NCI-H128 (cell line): Measurements from ENCODE around the gene SMIM41.

Experiments
- DNase-seq: peaks from one replicate; lab custom pipeline; 2025; ENCODE audit not compliant: unreplicated experiment; lab: John Stamatoyannopoulos, UW

The SMIM41 gene

DNA sequence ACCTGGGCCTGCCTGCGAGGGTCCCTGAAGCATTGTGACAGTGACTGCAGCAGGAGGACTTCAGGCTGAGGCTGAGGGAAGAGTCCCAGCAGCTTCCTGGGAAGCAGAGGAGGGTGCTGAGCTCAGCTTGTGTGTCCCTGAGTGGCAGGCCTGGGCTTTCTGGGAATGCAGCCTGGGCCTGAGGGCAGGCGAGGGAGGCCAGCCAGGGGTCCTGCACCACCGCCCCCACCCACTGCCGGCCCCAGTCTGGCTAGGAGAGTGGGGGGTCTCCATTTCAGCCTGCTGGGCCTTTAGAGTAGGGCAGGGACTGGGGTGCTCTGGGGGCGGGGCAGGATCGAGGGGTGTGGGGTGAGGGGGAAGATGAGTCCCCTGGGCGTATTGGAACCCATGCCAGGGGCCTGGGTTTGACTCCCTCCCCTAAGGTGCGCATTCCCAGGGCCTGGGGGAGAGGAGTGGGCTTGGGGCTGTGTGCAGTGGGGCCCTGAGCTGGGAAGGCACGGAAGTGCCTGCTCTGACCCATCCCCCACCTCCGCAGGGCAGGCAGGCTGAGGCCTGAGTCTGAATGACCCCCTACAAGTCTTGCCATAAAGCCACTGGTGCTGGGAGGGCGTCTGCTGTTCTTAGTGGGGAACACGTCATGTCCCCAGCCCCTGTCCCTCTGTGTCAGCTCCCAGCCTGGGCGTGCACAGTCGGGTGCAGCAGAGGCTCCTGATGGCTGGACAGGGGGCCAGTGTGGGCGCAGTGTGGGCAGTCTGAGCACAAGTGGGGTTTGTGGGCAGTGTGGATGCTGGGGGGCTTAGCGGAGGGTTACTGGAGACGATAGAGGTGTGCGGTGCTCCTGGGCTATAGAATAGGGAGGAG lies 66.0 kb downstream of the SMIM41 start:
- DNase-seq, result no peak

DNA sequence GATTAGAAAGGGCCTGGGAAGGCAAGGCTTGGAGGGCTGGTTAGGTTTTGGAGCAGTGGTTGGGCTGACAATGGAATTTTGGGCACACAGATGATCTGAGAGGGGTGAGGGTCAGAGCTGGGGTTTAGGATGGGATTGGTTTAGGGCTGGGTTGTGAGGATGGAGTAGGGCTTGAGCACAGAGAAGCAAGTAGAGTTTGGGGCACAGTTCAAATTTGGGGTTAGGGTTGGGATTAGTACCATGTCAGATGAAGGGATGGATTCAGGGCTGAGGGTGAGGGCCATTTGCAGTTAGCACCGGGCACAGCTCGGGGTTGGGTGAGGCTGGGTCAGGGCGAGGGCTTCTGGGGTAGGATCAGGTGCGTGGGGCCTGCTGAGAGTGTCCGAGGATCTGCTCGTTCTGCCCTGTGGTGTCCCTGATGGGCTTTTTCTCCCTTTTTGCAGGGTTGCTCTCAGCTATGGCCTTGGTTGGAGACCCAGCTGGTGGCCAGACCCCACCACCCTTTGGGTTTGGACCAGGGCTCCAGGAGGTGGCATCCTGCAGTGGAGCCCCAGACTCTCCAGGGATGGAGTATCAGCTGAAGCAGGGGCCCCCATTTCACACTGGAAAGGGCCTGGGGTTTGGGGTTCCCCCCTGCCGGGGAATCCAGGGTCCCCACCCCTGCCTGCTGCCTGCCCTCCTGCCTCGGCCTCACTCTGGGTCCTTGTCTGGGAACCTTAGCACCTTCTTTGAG lies 66.8 kb downstream of the SMIM41 start:
- DNase-seq, result no peak

DNA sequence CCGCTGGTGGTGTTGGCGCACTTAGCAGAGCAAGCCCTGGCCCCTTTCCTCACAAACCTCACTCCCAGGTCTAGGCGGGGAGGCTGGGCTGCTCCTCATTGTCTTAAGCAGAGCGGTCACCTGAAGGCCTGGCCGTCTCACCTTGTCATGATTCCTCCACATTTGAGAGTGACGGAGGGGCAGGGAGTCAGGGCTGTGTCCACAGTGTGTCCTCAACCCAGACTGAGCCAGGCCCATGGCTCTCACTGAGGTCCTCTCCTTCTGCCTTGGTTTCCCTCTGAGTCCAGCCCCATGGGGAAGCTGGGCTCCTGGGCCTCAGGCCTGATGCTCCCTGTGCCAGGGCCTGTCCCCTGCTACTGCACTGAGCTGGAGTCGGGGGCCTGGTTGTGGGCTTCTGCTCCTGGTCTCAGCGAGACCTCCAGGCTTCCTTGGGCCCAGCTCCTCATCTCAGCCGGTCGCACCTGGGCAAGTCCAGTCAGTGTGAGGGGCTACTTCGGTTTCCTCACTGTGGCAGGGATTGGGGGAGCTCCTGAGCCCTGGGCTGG lies 67.4 kb downstream of the SMIM41 start:
- DNase-seq, result no peak

DNA sequence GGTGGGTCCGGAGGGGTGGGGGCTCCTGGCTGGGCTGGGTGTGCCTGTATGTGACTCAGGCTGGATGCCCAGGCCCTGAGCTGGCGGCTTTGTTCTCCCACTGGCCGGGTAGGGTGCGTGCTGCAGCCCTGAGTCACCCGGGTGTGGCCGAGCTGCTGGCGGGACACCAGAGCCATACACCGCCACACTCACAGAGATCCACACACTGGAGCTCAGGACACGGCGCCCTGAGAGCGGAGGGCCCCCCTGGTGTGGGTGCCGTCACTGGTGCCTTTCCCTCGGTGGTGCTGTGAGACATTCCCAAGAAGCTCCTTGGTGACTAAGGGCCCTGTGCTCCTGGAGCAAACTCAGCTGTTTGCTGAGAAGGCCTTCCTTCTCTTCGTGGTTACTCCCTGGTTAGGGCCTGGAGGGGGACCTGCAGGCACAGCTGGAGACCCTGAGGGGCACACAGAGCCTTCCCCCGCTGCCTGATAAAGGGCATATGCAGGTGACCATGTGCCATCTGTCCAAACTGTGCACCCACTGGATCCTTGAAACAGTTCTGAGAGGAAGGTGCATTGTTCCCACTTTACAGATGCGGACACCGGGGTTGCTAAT lies 68.0 kb downstream of the SMIM41 start:
- DNase-seq, result no peak

DNA sequence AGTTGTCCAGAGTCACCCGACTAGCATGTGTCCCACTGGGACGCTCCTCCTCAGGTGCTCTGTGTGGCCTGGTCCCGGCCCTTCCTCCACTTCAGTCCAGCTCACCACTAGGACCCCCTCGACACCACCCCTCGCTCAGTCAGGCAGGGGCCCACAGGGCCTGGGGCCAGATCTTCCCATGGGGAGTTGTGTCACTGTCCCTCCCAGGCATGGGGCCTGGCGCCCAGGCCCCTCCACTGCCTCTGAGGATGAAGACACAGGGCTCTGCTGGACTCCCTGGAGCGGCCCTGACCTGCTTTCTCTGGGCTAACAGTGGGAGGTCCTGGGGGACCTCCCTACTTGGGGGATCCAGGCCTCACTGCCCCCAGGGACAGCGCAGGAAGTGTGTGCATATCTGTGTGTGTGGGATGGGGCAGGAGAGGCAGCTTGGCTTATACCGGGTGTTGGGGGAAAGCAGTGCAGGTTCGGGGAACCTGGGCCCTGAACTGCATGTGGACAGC lies 68.5 kb downstream of the SMIM41 start:
- DNase-seq, result no peak

DNA sequence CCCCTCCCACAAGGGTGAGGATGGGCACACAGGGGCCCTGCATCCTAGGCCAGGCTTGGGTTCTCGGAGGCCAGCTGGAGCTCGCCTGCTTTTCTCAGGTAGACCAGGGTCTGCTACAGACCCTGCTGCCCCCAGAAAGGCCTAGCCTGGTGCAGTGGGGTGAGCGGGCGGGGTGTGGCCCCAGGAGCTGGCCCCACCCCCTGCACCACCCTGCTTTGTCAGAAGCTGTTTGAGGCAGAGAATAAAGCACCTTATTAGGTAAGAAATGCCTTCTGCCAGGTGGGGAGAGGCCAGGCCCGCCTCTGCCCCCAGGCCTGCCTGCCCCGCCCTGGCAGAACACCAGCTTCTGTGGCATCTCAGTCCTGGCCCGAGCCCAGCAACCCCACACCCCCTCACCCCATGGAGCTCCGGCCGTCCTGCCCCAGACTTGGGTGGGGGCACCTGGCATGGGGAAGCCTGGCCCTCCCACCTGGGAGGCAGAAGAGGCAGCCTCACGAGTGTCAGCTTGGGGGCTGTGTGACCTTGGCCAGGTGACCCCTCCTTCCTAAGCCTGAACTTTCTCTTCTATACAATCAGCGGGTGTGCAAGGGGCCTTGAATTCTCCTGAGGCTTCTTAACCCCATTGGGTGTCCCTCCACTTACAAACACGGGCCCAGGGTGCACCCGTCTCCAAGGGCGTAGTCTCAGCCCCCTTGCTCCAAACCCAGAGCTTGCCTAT lies 69.1 kb downstream of the SMIM41 start:
- DNase-seq, result no peak

DNA sequence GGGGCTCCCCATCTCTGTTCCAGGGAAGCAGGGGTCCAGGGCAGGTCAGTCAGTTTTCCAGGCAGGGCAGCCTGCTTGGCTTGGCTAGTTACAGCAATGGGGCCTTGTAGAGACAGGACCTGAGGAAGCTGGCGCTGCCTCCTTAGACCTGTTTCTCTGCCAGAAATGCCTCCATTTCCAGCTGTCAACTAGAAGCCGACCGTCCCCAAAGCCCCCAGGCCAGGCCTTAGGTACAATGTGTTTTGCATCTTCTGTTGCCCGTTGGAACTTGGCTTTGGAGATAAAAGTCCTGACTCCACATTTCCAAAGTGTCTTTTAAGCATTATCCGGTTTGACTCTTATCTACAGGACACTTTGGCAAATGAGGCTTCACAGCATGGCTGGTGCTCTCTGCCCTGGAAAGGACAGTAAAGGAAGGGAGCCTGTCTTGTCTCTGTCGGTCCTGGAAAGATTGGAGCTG lies 69.7 kb downstream of the SMIM41 start:
- DNase-seq, result no peak

DNA sequence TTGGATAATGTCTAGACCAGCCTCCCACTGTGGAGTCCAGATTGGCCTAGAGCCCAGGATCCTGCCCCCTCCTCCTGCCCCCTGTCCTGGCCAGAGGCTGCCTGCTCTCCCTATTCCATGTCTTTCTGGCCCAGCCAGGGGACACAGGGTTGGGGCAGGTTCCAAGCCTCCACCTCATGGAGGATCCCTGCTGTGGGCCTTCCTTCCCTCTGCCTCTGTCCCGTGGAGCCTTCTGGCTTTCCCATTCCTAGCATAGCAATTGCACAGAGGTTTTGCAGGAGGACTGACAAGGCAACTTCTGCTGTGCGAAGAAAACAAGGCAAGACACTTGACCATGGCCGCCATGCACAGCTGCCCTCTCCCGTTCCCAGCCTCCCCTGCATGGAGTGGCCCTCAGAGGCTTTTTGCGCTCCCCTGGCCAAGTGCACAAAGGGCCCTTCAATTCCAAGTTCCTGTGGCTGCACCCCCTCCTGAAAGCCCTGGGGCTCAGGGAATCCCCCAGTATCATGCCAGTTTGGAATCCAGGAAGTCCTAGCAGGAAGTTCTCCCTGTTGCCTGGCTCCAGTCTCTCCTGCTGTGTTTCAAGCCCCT lies 70.2 kb downstream of the SMIM41 start:
- no peak for DNase-seq

DNA sequence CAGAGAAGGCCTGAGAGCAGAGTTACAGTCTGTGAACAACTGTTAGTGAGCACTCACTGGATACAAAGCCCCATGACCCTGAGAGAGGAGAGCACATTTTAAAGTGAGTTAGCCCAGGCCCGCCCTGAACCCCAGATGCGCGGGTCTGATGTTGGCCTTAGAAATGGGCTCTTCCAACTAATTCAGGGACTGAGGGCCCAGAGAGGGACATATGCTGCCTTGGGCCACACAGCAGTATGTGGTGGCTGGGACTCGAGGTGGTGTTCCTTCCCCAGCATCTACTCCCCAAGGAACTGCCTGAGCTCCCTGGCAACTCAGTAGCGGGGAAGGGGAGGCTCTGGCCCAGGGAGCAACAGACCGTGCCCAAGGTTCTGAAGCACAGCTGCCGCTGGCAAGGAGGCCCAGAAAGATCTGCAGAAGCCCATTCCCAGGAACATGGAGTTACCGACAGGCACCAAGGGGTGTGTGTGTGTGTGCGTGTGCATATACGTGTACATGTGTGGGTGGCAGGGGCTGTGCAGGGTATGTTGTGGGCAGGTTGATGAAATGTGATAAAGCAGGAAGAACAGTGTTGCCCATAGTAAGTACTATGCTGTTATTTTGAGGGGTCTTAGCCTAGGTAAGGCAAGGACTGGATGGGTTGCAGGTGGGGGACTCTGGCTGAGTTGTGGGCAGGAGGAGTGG lies 71.8 kb downstream of the SMIM41 start:
- DNase-seq, result no peak

DNA sequence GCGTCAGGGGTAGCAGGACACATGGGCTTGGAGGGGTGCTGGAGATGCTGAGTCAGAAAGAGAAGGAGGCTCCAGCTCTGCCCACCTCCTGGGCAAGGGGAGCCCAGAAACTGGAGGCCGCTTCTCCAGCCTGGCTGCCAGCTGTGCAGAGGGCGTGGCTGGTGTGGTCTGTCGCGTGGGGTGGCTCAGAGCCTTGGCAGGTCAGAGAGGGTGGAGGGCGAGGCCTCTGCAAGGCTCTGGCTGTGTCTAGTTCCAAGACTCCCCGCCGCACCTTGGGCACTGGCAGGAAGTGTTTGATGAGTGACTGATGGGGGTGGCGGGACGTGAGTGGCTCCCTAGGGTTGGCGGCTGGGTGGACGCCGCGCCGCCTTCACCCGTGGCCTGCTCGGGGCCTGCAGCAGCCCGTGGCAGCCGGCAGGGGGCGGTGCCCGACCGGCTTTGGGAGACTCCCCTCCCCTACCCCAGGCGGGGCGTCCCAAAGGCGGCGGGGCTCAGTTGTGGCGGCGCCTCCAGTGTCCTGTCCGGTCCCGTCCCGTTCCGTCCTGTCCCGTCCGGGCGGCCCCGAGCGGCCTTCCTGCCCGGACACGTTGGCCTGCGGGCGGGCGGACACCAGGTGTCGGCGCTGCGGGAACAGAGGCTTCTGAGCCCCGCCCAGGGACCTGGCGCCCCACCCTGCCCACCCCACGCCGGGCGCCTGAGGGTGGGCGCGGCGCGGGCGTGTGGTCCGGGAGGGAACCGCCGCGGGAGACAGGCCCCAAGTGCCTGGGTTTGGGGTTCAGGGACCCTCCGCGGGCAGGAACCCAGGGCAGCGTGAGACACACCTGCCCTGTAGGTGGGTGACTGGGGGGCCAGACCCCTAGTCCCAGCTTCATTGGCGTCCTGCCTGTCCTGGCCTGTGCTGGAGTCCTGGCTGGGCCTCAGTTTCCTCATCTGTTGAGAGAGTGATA lies 72.6 kb downstream of the SMIM41 start:
- no peak for DNase-seq

DNA sequence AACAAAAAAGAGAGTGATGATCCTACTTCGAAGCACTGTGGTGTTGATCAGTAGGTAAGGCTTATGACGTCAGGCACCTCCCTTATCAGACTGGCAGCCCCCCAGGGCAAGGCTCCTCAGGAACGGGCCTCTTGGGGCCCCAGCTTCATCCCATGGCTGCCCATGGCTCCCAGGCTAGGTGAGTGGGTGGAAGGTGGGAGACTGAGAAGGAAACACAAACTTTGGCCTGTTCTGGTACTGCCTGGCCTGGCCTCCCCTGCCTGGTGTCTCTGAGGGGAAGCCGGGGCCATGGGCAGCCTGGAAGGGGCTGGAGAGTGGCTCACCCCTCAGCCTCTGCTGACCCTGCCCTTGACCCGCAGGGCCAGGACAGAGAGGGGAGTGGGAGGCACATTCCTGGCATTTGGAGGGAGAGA lies 73.4 kb downstream of the SMIM41 start:
- DNase-seq, result no peak

DNA sequence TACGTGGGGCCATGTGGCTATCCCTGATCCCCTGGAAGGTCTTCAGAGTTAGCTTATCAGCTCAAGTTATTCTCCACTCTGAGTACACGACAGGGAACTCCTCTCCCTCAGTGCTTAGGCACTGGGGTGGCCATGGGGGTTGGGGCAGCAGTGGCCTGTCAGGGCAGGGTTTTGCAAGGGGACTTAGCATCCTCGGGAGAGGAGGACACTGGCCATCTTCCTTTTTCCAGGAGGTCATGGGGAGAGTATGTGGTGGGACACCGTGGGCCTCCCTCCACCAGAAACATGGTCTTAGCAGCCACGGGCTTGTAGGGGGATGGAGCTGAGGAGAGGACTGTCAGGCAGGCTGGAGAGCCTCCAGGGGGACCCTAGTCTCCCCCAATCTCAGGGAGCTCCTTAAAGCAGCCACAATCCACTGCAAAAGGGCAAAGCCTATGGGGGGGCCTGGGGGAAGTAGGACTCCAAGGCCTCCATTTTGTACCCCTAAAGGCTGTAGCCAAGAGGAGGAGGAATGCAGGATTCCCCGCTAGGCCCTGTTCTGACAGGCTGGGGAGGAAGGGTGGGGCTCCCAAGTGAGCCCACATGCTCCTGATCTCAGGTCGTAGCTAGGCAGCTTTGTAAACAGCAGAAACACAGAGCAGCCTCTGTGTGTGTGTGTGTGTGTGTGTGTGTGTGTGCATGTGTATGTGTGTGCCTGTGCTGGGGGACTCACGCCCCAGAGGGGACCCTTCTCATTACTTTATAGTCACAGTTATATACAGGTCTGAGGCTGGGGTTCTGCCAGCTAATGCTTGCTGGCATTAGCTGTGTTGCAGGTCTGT lies 75.8 kb downstream of the SMIM41 start:
- DNase-seq, result no peak

DNA sequence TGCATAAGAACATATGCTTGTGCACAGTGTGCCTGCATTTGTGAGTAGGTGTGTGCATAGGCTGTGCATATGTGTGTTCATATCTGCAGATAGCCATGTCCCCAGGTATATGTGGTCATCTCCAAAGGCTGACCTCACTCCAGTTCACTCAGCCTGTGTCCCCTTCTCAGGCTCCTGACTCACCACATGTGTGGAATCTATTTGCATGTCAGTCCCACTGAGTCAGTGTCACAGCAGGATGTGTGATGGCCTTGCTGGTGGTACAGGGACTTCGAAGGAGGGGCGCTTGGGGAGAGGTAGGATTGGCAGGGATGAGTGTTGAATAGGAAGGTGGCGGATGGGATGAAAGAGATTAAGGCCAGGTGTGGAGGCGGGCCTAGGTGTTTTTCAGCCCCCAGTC lies 76.8 kb downstream of the SMIM41 start:
- no peak for DNase-seq

DNA sequence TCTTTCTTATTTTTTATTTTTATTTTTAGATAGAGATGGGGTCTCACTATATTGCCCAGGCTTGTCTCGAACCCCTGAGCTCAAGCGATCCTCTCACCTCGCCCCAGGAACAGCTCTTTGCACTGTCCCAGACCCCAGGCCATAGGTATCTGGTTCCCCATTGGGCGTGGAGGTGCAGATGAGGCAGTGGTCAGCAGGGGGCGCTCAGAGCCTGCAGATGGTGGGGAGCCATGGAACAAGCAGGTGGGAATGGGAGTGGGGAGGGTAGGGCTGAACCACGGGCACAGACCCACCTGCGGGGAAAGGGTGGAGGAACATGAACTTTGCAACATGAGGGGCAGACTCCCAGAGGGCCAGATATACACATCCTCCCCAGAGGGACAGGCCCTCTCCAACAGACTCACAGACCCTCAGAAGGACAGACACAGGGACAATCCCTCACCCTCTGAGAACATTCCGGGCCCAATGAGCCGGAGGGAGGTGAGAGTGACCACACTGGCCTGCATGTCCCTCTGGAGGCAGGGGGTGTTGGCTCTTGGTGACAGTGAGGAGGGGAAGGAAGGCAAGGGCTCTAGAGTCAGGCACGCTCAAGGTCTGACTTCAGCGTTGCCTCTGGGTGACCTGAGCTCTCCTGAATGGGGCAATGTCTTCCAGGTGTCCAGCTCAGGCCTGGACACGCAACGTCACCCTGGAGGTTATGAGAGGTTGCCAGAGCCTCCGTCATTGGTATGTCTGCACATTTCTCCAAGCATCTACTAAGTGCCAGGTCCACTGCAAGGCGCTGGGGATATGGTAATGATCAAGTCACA lies 77.5 kb downstream of the SMIM41 start:
- DNase-seq, result peak; percentile 50

DNA sequence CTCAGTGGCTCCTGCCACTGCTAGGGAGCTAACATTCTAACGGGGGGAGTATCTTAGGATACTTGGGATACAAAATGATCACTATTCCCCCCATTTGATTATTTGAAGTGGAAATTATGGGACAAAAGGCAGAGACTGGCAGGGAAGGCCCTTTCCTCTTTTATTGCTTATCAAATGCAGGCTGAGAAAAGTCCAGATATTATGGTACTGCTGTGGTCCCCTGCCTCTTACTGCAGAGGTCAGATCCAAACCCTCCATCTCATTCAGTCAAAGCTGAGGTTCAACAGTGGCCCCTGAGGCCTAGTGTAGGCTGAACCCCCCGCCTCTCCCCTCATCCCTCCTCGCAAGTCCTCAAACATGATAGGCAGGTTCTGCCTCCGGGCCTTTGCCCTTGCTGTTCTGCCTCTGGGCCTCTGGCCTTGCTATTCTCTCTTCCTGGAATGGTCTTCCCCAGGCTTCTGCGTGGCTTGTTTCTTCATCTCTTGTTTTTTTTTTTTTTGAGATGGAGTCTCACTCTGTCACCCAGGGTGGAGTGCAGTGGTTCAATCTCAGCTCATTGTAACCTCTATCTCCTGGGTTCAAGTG lies 78.2 kb downstream of the SMIM41 start:
- no peak for DNase-seq
